ENCODE results near the gene RABGAP1L. TPM values are rescaled to one million over a fixed set of nuclear protein-coding genes. Genes with fewer than 3 reads are reported as not detected.

The RABGAP1L gene
- total RNA-seq, 1 donor from 2014 or later, result 44.1 TPM

DNA sequence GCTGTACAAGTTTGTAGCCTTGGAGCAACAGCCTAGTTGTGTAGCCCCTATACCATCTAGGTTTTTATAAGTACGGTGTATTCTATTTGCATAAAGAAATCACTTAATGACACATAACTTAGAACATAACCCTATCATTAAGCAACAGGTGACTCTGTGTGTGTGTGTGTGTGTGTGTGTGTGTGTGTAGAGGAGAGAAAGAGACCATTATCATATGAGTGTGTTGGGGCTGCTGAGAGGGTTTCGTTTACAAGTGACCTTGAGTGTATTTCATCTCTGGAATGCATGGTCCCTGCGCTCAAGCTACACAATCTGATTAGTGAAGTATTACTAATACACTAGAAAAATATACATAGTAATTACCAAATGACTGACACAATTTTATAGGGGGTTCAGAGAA lies 115.1 kb downstream of the RABGAP1L start:
- Mint-ChIP-seq H3K9me3 (ENCODE audit: unreplicated experiment) (no peaks in the 10 kb centered on the region), H3K4me1 (ENCODE audit: low read depth, unreplicated experiment) (no peaks in the 10 kb centered on the region), H3K27ac (ENCODE audit: unreplicated experiment) (no peak overlapping the region), H3K27me3 (ENCODE audit: unreplicated experiment) (no peaks in the 10 kb centered on the region), H3K4me3 (ENCODE audit: unreplicated experiment) (no peak overlapping the region), H3K36me3 (ENCODE audit: unreplicated experiment) (no peaks in the 10 kb centered on the region)
- TF ChIP-seq, protein P1, sequence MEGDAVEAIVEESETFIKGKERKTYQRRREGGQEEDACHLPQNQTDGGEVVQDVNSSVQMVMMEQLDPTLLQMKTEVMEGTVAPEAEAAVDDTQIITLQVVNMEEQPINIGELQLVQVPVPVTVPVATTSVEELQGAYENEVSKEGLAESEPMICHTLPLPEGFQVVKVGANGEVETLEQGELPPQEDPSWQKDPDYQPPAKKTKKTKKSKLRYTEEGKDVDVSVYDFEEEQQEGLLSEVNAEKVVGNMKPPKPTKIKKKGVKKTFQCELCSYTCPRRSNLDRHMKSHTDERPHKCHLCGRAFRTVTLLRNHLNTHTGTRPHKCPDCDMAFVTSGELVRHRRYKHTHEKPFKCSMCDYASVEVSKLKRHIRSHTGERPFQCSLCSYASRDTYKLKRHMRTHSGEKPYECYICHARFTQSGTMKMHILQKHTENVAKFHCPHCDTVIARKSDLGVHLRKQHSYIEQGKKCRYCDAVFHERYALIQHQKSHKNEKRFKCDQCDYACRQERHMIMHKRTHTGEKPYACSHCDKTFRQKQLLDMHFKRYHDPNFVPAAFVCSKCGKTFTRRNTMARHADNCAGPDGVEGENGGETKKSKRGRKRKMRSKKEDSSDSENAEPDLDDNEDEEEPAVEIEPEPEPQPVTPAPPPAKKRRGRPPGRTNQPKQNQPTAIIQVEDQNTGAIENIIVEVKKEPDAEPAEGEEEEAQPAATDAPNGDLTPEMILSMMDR (IDR thresholded peaks at IDR 0.05; ENCODE audit: partially characterized antibody, unreplicated experiment), result no peak
- no peak for DNase-seq

DNA sequence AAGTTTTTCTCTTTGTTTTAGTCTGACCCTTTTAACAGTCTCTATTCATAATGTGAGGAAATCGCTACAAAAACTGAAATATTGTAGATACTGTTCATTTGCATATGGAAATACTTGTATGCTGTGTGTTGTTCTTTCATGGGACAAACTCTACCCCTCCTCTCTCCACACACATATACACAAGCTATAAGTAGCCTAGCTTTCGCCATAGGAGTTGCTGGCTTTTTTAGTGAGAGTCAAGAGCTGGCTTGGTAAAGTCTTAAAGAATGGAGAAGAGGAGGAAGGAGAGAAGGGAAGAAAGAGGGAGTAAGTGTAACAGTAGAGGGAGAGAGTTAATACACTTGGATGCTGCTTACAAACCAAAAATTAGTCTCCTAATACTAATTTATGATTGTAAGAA lies 115.6 kb downstream of the RABGAP1L start:
- TF ChIP-seq, protein P1 (IDR thresholded peaks at IDR 0.05; ENCODE audit: partially characterized antibody, unreplicated experiment), result no peak
- H3K9me3 Mint-ChIP-seq (ENCODE audit: unreplicated experiment), result no peaks in the 10 kb centered on the region
- H3K4me1 Mint-ChIP-seq (ENCODE audit: low read depth, unreplicated experiment), result no peaks in the 10 kb centered on the region
- H3K27me3 Mint-ChIP-seq (ENCODE audit: unreplicated experiment), result no peaks in the 10 kb centered on the region
- DNase-seq, result no peak
- H3K27ac Mint-ChIP-seq (ENCODE audit: unreplicated experiment), result no peak overlapping the region
- H3K36me3 Mint-ChIP-seq (ENCODE audit: unreplicated experiment), result no peaks in the 10 kb centered on the region
- H3K4me3 Mint-ChIP-seq (ENCODE audit: unreplicated experiment), result no peak overlapping the region

DNA sequence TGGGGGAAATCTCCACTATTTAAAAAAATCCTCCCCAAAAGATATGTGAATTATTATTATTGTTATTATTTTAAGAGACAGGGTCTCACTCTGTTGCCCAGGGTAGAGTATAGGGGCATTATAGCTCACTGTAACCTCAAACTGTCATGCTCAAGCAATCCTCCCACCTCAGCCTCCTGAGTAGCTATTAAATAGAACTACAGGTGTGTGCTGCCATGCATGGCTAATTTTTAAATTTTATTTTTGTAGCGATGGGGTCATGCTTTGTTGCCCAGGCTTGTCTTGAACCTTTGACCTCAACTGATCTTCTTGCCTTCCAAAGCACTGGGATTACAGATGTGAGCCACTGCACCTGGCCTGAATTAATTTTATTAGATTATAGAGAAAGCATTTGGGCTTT lies 116.8 kb downstream of the RABGAP1L start:
- Mint-ChIP-seq H3K9me3 (ENCODE audit: unreplicated experiment) (no peaks in the 10 kb centered on the region), H3K27me3 (ENCODE audit: unreplicated experiment) (peaks cover 1% of the 10 kb centered on the region), H3K4me1 (ENCODE audit: low read depth, unreplicated experiment) (no peaks in the 10 kb centered on the region), H3K4me3 (ENCODE audit: unreplicated experiment) (no peak overlapping the region), H3K36me3 (ENCODE audit: unreplicated experiment) (no peaks in the 10 kb centered on the region), H3K27ac (ENCODE audit: unreplicated experiment) (no peak overlapping the region)
- no peak for DNase-seq
- TF ChIP-seq, protein P1 (IDR thresholded peaks at IDR 0.05; ENCODE audit: partially characterized antibody, unreplicated experiment), result no peak

DNA sequence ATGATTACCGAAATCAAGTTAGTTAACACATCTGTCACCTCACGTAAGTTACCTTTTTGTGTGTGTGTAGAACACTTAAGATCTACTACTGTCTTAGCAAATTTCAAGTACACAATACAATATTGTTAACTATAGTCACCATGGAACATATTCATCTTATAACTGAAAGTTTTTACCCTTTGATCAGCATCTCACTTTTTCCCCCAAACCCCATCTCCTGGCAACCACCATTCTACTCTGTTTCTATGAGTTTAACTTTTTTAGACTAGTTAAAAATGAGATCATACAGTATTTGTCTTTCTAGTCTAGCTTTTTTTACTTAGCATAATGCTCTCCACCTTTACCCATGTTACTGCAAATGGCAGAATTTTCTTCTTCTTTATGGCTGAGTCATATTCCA lies 124.7 kb downstream of the RABGAP1L start:
- TF ChIP-seq, protein P1 (IDR thresholded peaks at IDR 0.05; ENCODE audit: partially characterized antibody, unreplicated experiment), result no peak
- Mint-ChIP-seq H3K27me3 (ENCODE audit: unreplicated experiment) (peaks cover 1% of the 10 kb centered on the region), H3K4me3 (ENCODE audit: unreplicated experiment) (no peak overlapping the region), H3K9me3 (ENCODE audit: unreplicated experiment) (no peaks in the 10 kb centered on the region), H3K27ac (ENCODE audit: unreplicated experiment) (no peak overlapping the region), H3K4me1 (ENCODE audit: low read depth, unreplicated experiment) (no peaks in the 10 kb centered on the region), H3K36me3 (ENCODE audit: unreplicated experiment) (no peaks in the 10 kb centered on the region)
- no peak for DNase-seq

DNA sequence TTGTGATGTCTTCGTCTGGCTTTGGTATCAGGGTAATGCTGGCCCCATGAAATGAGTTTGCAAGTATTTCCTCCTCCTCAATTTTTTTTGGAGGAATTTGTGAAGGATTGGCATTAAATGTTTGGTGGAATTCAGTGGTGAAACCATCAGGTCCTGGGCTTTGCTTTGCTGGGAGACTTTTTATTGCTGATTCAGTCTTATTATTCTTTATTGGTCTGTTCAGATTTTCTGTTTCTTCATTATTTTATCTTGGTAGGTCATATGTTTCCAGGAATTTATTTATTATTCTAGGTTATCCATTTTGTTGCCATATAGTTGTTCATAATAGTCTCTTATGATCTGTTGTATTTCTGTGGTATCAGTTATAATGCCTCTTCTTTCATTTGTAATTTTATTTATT lies 126.7 kb downstream of the RABGAP1L start:
- H3K9me3 Mint-ChIP-seq (ENCODE audit: unreplicated experiment), result no peaks in the 10 kb centered on the region
- TF ChIP-seq, protein P1 (IDR thresholded peaks at IDR 0.05; ENCODE audit: partially characterized antibody, unreplicated experiment), result no peak
- no peaks in the 10 kb centered on the region for H3K4me1 Mint-ChIP-seq (ENCODE audit: low read depth, unreplicated experiment)
- no peak overlapping the region for H3K4me3 Mint-ChIP-seq (ENCODE audit: unreplicated experiment)
- no peak overlapping the region for H3K27ac Mint-ChIP-seq (ENCODE audit: unreplicated experiment)
- no peaks in the 10 kb centered on the region for H3K27me3 Mint-ChIP-seq (ENCODE audit: unreplicated experiment)
- no peak for DNase-seq
- H3K36me3 Mint-ChIP-seq (ENCODE audit: unreplicated experiment), result no peaks in the 10 kb centered on the region

Data from glutamatergic neuron (in vitro differentiated cells).